C1 segment of cervical spinal cord (tissue), 14 donors: Measurements from ENCODE around the gene ZP1.
A peak's percentile ranks its signal among the peaks of the same experiment; 100 is the strongest.

ENCODE experiments used
- DNase-seq, 14 donors: peaks; one replicate each; lab custom pipeline; 2025; lab: John Stamatoyannopoulos, UW

ZP1 gene

DNA sequence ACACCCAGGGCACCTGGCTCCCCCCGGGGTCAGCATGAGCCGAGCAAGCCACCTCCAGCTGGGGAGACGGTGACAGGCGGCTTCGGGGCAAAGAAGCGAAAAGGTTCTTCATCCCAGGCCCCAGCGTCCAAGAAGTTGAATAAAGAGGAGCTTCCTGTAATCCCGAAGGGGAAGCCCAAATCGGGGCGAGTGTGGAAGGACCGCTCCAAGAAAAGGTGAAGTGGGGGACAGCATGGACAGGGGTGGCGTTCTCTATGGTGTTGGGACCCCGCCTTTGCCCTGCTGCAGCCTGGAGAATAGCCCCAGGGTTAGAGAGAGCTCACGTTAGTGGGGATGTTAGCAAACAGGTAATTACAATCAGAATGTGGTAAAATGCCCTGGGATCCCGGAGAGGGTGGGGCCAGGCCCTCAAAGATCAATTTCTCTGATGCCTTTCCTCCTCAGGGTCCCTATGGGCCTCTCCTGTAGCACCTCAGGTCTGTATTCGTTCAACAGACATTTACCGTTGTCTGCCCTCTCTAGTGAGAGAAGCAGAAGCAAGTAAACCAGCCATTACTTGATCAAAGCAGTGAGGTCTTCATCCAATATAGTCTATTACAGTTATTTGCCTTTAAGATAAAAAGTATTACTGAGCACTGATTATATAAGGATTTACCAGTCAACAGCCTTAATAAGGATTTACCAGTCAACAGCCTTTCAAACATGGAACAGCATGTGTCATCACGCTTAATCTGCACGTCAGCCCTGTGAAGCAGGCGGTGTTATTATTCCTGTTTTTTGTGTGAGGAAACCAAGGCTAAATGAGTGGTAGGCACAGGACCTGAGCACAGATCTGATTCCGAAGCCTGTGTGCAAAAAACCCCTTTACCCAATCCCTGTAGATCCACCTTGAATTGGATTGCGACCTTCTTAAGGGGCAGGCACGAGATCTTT lies 24.4 kb upstream of the ZP1 start:
- peak in 1 of 14 donors; percentile 38 for DNase-seq

DNA sequence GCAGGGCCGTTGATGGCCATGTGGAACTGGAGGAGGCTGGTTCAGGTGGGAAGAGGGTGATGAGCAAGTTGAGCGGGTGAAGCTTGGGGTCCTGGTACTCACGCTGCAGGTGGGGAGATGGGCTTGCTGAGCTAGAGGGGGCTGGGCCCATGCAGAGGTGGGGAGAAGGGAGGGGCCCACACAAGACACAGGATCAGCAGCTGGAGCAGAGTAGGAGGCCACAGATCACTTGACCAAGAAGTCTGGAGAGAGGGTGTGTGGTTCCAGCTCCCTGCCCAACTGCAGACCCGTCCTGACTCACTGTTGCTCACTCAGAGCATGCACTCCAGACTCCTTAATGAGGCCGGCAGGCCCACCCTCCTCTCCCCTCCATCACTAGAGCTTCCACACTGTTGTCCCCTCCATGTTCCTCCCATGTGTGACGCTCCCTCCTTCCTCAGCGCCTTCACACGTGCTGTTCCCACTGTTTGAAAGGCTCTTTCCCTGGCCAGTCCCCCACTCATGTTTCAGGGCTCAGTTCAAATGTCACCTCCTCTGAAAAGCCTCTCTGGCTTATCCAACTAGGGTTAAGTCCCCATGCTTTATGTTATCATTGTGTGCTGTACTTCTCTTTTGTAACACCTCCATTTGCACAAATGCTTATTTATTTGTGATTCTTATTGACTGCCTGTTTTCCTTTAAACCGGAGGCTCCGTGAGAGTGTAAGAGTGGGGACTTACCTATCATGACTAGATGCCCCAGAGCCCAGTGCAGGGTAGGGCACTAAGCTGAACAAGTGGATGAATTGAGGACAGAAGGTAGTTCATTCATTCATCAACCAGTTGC lies 23.1 kb upstream of the ZP1 start:
- DNase-seq: no peak

GRCh38 chr11:60844870-60845221 lies 22.5 kb upstream of the ZP1 start:
- DNase-seq: no peak

GRCh38 chr11:60845338-60845737 lies 22.0 kb upstream of the ZP1 start:
- DNase-seq: no peak

- no peak for DNase-seq
These were observed 20.1 kb upstream of the ZP1 start for GRCh38 chr11:60847281-60847680.

DNA sequence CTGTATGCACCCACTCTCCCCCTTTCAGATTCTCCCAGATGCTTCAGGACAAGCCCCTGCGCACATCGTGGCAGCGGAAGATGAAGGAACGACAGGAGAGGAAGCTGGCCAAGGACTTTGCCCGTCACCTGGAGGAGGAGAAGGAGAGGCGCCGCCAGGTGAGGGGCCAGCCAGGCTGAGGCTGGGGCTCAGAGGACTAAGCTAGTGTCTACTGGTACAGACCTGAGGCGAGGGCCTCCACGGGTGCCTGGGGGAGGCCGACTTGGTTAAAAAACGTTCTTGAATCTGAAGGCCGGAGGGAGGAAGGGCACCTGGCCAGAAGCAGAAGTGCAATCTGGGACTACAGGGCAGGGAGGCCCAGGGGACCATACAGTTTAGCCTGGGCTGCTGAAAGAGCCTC lies 19.4 kb upstream of the ZP1 start:
- no peak for DNase-seq

DNA sequence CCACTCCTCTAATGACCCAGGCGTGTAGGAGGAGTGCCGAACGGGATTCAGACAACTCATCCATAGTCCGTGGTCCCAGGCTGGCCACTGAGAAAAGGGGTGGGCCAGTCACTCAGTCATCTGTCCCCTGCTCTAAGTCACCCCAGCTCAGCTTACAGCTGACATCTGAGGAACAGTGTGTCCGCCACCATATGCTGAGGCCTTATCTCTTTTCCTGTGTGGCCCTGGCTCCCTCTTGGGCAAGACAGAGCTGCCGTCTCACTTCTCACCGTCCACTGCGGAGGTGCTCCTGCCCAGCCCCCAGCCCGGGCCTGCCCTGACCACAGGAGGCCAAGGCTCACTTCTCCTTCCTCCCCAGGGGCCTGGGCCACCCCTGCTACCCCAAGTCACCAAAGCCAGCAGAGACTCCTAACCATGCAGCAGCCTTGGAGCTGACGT lies 18.6 kb upstream of the ZP1 start:
- DNase-seq: no peak

DNA sequence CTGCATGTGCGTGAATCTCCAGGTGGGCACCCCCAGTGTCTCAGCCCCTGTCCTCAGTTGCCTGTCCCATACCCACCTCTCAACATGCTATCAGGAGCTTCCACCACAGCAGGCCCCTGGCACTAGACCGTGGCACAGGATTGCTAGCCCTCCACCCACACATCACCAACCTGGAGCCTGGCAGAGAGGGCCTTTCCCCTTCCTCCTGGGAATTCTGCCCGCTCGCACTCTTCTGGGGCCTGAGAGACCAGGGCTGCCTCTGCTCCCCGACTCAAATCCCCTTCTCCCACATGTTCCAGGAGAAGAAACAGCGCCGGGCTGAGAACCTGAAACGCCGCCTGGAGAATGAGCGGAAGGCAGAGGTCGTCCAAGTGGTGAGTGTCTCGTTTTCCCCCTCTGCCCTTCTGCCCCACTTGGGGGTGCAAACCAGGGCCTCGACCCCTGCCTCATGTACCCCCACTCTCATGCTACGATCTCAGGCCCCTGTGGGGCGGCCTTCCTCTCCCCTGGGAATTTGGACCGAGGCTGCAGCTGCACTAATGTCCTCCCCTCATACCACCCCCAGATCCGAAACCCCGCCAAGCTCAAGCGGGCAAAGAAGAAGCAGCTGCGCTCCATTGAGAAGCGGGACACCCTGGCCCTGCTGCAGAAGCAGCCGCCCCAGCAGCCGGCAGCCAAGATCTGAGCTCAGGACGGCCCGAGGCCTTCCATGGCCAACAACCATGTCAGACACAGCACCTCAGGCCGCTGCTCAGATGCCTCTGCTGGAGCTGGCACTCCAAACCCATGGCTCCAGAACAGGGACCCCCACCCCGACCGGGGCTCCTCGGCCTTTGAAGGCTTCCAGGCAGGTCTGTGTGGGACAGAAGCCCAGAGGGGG lies 17.5 kb upstream of the ZP1 start:
- DNase-seq: no peak

DNA sequence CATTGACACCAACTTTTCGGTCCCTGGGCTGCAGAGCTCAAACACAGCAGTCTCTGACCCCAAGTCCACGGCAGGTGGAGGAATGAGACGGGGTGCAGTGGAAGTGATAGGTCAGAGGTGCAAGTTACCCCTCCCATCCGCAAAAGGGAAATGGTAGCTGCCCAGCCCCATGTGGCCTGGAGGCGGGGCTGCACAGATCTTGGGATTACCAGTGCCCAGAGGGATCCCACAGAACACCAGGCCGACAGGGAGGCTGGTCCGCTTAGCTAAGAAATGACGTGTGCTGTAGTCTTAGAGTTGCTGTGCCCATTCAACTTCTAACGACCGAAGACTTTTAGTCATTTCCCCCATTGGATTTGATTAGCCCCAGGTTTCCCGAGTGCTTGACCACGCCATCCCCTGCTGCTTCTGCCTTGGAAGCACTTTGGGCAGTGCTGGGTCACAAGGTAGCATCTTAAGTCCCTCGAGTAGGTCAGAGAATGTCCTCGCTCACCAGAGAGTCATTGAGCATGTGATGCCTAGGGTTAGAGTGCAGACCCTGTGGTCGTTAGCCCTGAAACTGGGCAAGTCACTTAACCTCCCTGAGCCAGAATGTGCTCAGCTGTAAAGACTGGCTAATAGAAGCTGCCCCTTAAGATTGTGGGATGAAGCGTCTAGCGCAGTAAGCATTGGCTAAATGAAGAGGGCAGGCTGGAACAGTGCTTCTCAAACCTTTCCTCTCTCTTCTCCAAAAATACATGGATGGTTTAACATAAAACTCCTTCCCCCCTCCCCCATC lies 15.8 kb upstream of the ZP1 start:
- no peak for DNase-seq

DNA sequence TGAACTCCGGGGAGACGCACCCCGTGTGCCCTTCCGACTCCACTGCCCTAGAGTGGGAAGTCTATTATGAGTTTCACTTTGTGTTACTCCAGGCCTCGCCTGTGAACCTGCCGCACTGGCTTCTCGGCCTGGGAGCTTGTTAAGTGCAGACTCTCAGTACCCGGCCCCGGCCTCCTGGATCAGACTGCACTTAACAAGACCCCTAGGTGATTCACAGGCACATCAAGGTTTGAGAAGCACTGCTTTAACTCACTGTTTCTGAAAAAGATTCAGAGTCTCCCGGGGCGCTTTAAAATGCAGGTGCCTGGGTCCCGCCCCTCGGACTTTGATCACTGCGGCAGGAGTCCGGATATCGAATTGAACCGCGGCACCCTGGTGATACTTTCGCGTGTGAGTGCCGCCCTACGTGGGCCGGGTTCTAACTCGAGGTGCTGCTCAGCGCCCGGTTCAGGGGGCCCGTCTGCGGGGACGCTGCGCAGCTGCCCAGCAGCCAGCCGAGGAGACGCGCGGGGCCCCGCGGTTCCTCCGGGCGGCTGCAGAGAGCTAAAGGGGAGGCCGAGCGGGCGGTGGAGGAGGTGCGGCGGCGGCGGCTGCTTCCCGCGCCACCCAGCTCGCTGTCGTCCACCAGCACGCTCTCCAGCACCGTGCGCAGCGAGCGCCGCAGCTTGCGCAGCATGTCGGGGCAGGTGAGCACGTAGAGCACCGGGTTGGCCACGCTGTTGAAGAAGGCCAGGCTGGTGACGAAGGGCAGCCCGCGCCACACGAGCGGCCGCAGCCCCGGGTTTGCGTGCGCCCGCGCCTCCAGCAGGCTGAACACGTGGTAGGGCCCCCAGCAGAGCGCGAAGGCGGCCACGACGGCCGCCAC lies 15.0 kb upstream of the ZP1 start:
- DNase-seq: no peak

DNA sequence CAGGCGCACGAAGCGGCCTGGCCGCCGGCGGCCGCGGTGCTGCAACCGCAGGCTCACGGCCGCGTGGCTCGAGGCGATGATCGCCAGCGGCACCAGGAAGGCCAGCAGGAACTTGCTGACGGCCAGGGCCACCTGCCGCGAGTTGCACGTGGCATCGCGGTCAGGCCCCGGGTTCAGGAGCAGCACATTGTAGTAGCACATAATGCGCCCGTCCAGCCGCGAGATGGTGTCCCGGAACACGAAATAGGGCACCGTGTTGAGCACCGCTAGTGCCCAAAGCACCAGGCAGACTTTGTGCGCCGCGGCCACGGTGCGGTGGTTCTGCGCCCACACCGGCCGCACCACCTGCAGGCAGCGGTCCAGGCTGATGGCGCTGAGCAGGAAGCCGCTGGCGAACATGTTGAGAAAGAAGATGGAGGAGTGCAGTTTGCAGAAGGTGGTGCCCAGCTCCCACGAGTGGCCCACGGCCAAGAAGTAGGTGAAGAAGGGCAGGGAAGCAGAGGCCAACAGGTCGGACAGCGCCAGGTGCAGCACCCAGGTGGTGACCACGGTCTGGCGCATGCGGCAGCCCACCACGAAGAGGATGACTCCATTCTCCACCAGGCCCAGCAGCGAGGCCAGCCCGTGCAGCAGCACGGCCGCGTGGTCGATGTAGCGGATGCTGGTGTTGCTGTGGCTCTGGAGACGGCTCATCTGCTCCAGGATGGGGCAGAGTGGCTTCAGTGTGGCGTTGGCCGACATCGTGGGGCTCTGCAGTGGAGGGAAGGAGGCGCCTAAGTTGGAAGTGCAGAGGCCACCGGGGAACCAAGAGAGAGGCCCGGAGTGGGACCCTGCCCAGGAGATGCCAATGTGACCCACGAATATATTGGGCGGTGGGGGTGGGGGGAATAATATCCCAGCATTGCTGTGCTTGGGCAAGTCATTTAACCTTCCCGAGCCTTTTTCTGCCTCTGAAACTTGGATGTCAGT lies 14.1 kb upstream of the ZP1 start:
- DNase-seq: no peak

DNA sequence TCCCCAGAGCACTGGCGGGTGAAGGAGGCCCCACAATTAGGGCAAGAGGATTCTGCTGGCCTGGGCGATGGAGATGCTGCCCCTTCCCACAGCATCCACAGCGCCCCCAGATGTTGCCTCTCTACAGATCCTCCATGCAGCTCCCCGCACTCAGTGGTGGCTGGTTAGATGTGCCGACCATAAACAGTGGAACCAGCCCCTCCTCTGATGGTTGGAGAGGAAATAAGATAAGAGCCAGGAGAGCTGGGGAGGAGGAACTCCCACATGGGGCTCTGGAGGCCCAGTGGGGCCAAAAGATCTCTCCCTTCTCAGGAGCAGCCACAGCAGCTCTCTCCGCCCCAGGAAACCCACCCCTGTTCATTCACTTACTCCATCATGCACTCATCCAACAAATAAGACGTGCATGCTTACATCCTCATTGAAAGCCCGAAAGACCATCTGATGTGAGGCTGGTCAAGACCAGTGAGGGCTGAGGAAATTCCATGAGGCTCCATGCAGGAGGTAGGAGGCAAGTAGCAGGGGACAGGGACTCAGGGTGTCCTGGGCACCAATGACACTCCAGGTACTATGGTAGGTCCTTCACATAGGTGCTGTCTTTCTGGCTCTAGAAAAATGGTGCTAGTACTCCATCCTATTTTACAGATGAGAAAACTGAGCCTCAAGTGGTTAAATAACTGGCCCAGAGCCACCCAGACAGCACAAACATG lies 13.0 kb upstream of the ZP1 start:
- no peak for DNase-seq

GRCh38 chr11:60854847-60855725 lies 12.3 kb upstream of the ZP1 start:
- no peak for DNase-seq

- DNase-seq: no peak
These were observed 11.4 kb upstream of the ZP1 start, which contains the start of gene PTGDR2 for GRCh38 chr11:60855726-60856633. PTGDR2 (minus strand) TSS chr11:60855950; CDS start chr11:60853722, 2,228 bp downstream.

GRCh38 chr11:60857378-60858232 lies 9.7 kb upstream of the ZP1 start:
- no peak for DNase-seq
